ENCODE results near the gene SLC35F4. TPM values are rescaled to one million over a fixed set of nuclear protein-coding genes. Genes with fewer than 3 reads are reported as not detected.

SLC35F4 gene
- total and polyA plus RNA-seq, 10 of the 15 experiments (the other 5 are each of a cell fraction or from before 2014, with no cell fraction given), result 0.06 to 0.30 TPM; not detected in 8

- CTCF ChIA-PET, result no interaction called here
- Histone ChIP-seq H3K36me3 (ENCODE audit: control insufficient read depth in 2 of 2, insufficient read depth in 2 of 2, low read length in 1 of 2) (no peaks in the 10 kb centered on the region), H3K27ac (ENCODE audit: control insufficient read depth, insufficient read depth) (no peak overlapping the region), H3K9ac (ENCODE audit: control insufficient read depth, insufficient read depth, low read length) (no peak overlapping the region), H2AFZ (ENCODE audit: control insufficient read depth, low read depth, low read length) (no peak overlapping the region), H3K79me2 (ENCODE audit: control insufficient read depth, insufficient read depth, low read length) (no peaks in the 10 kb centered on the region), H3K9me3 (replicated peaks; ENCODE audit: control insufficient read depth, insufficient read depth, low read length) (no peaks in the 10 kb centered on the region), H4K20me1 (ENCODE audit: control insufficient read depth, insufficient read depth) (no peaks in the 10 kb centered on the region), H3K27me3 (replicated peaks in 1 of 2; ENCODE audit: control insufficient read depth in 2 of 2, insufficient read depth in 2 of 2, low read length in 1 of 2) (no peaks in the 10 kb centered on the region), H3K4me2 (ENCODE audit: control insufficient read depth, insufficient read depth) (no peak overlapping the region), H3K4me3 (no peak overlapping the region), H3K4me1 (ENCODE audit: control insufficient read depth, insufficient read depth, low read length) (no peaks in the 10 kb centered on the region)
- RAD21 ChIA-PET (ENCODE audit: unreplicated experiment), result no interaction called here
- SMC1A ChIA-PET (ENCODE audit: uncharacterized antibody, unreplicated experiment), result interaction anchor here (1.5 kb wide), 1 partner anchor 26 kb away, joined by 5 read pairs; no protein-coding TSS in a partner anchor
- intact Hi-C loops (cut with micrococcal nuclease; ENCODE audit: unreplicated experiment), result no loop called here
- 0% methylated on average over 2 of the region's 2 CpGs for WGBS (ENCODE audit: insufficient coverage, insufficient replicate concordance, low lambda C conversion rate, missing lambda C conversion rate)
- in situ Hi-C loops (cut with MboI), result no loop called here
- POLR2A ChIA-PET, result no interaction called here
- BruUV-seq (replicated peaks), result no TSS peak
- ATAC-seq, result no peak
- no peak for FAIRE-seq
- no peak for DNase-seq (ENCODE audit: low read depth, low spot score)
- TF ChIP-seq CUX1 (IDR thresholded peaks at IDR 0.05; ENCODE audit: insufficient replicate concordance, low read depth, low read length) (no peak), ZBED1 (IDR thresholded peaks at IDR 0.05; ENCODE audit: borderline replicate concordance) (no peak), PML (IDR thresholded peaks at IDR 0.05; ENCODE audit: low read length) (no peak), NBN (IDR thresholded peaks at IDR 0.05) (no peak), ZBTB4 (CRISPR knock-in tag; IDR thresholded peaks at IDR 0.05) (no peak), ZNF384 (IDR thresholded peaks at IDR 0.05; ENCODE audit: borderline replicate concordance, low read depth, low read length) (no peak), CREB1 (IDR thresholded peaks at IDR 0.05; ENCODE audit: low read depth) (no peak), STAT1 (conservative IDR thresholded peaks at IDR 0.05) (no peak), NR2F1 (conservative IDR thresholded peaks at IDR 0.05) (no peak), USF2 (IDR thresholded peaks at IDR 0.05; ENCODE audit: borderline replicate concordance, low read depth, low read length) (no peak), ASH2L (IDR thresholded peaks at IDR 0.05; ENCODE audit: borderline replicate concordance, low read depth) (no peak), NFXL1 (IDR thresholded peaks at IDR 0.05; ENCODE audit: borderline replicate concordance) (no peak), RUNX3 (IDR thresholded peaks at IDR 0.05; ENCODE audit: low read length) (no peak), RAD21 (IDR thresholded peaks at IDR 0.05; ENCODE audit: insufficient read depth, low read depth, low read length) (no peak), HDAC6 (IDR thresholded peaks at IDR 0.05; ENCODE audit: unreplicated experiment) (no peak), SRF (IDR thresholded peaks at IDR 0.05; ENCODE audit: low read depth in 2 of 2, low read length in 2 of 2) (no peak), JUNB (IDR thresholded peaks at IDR 0.05) (no peak)
Observed at GRCh38 chr14:57846596-57846995, 19.3 kb downstream of the SLC35F4 start.
